ENCODE measurements around the gene LRCH1. TPM values are rescaled to one million over a fixed set of nuclear protein-coding genes. Genes with fewer than 3 reads are reported as not detected.

Gene LRCH1
- total RNA-seq, 1 experiment from 2014 or later: 27.0 TPM

- Mint-ChIP-seq H3K4me3 (ENCODE audit: unreplicated experiment) (no peak overlapping the region), H3K36me3 (ENCODE audit: insufficient read depth, unreplicated experiment) (peaks cover 6% of the 10 kb centered on the region), H3K27ac (ENCODE audit: unreplicated experiment) (no peak overlapping the region), H3K27me3 (ENCODE audit: insufficient read depth, unreplicated experiment) (no peaks in the 10 kb centered on the region), H3K4me1 (ENCODE audit: low read depth, unreplicated experiment) (peaks cover 40% of the 10 kb centered on the region), H3K9me3 (ENCODE audit: unreplicated experiment) (no peaks in the 10 kb centered on the region)
- POLR2A ChIA-PET: no interaction called here
- H3K27me3 ChIP-seq (replicated peaks; ENCODE audit: control insufficient read depth, insufficient read depth, low read length): no peaks in the 10 kb centered on the region
- CTCF ChIA-PET: no interaction called here
- no peak overlapping the region for H3K4me3 ChIP-seq (ENCODE audit: low read depth, low read length)
- BruUV-seq (replicated peaks): no TSS peak
- peaks cover 63% of the 10 kb centered on the region for H3K4me1 ChIP-seq
- no peak for DNase-seq
- peaks cover 1% of the 10 kb centered on the region; the same call in 1 of the 2 replicates for H3K36me3 ChIP-seq (ENCODE audit: control insufficient read depth, insufficient read depth, low read length)
- no peaks in the 10 kb centered on the region for H3K9me3 ChIP-seq
- no peak for TF ChIP-seq CTCF (IDR thresholded peaks at IDR 0.05; ENCODE audit: insufficient read depth in 1 of 2, low read depth in 1 of 2, low read length in 1 of 2, severe bottlenecking in 1 of 2, unreplicated experiment in 1 of 2)
- intact Hi-C loops (cut with micrococcal nuclease; ENCODE audit: unreplicated experiment): no loop called here
Measured at GRCh38 chr13:46613409-46614049, 60.6 kb downstream of the LRCH1 start.

GRCh38 chr13:46614582-46614981 is 61.6 kb downstream of the LRCH1 start:
- Histone ChIP-seq H3K36me3 (ENCODE audit: control insufficient read depth, insufficient read depth, low read length) (peaks cover 1% of the 10 kb centered on the region; the same call in 1 of the 2 replicates), H3K27me3 (replicated peaks; ENCODE audit: control insufficient read depth, insufficient read depth, low read length) (no peaks in the 10 kb centered on the region), H3K4me3 (ENCODE audit: low read depth, low read length) (no peak overlapping the region), H3K9me3 (no peaks in the 10 kb centered on the region), H3K4me1 (peaks cover 63% of the 10 kb centered on the region)
- intact Hi-C loops (cut with micrococcal nuclease; ENCODE audit: unreplicated experiment): no loop called here
- POLR2A ChIA-PET: no interaction called here
- BruUV-seq (replicated peaks): no TSS peak
- DNase-seq: no peak
- Mint-ChIP-seq H3K27me3 (ENCODE audit: insufficient read depth, unreplicated experiment) (no peaks in the 10 kb centered on the region), H3K9me3 (ENCODE audit: unreplicated experiment) (no peaks in the 10 kb centered on the region), H3K27ac (ENCODE audit: unreplicated experiment) (no peak overlapping the region), H3K36me3 (ENCODE audit: insufficient read depth, unreplicated experiment) (peaks cover 12% of the 10 kb centered on the region), H3K4me1 (ENCODE audit: low read depth, unreplicated experiment) (peaks cover 47% of the 10 kb centered on the region), H3K4me3 (ENCODE audit: unreplicated experiment) (no peak overlapping the region)
- CTCF ChIA-PET: no interaction called here
- no peak for TF ChIP-seq CTCF (IDR thresholded peaks at IDR 0.05; ENCODE audit: insufficient read depth in 1 of 2, low read depth in 1 of 2, low read length in 1 of 2, severe bottlenecking in 1 of 2, unreplicated experiment in 1 of 2)

- intact Hi-C loops (cut with micrococcal nuclease; ENCODE audit: unreplicated experiment): no loop called here
- H3K9me3 ChIP-seq: no peaks in the 10 kb centered on the region
- DNase-seq: no peak
- Mint-ChIP-seq H3K27ac (ENCODE audit: unreplicated experiment) (peak overlapping the region; percentile 11), H3K4me1 (ENCODE audit: low read depth, unreplicated experiment) (peaks cover 54% of the 10 kb centered on the region), H3K4me3 (ENCODE audit: unreplicated experiment) (no peak overlapping the region), H3K27me3 (ENCODE audit: insufficient read depth, unreplicated experiment) (no peaks in the 10 kb centered on the region), H3K36me3 (ENCODE audit: insufficient read depth, unreplicated experiment) (peaks cover 7% of the 10 kb centered on the region), H3K9me3 (ENCODE audit: unreplicated experiment) (no peaks in the 10 kb centered on the region)
- peaks cover 1% of the 10 kb centered on the region; the same call in 1 of the 2 replicates for H3K36me3 ChIP-seq (ENCODE audit: control insufficient read depth, insufficient read depth, low read length)
- no TSS peak for BruUV-seq (replicated peaks)
- H3K27me3 ChIP-seq (replicated peaks; ENCODE audit: control insufficient read depth, insufficient read depth, low read length): no peaks in the 10 kb centered on the region
- H3K4me3 ChIP-seq (ENCODE audit: low read depth, low read length): no peak overlapping the region
- CTCF ChIA-PET: no interaction called here
- POLR2A ChIA-PET: no interaction called here
- TF ChIP-seq CTCF (IDR thresholded peaks at IDR 0.05; ENCODE audit: insufficient read depth in 1 of 2, low read depth in 1 of 2, low read length in 1 of 2, severe bottlenecking in 1 of 2, unreplicated experiment in 1 of 2): no peak
- H3K4me1 ChIP-seq: peaks cover 71% of the 10 kb centered on the region
Measured at GRCh38 chr13:46615888-46616531, 63.0 kb downstream of the LRCH1 start.

All from Caco-2 (cell line).